ENCODE measurements around the gene BICDL2. TPM values are rescaled to one million over a fixed set of nuclear protein-coding genes. Genes with fewer than 3 reads are reported as not detected.

The BICDL2 gene
- total and polyA plus RNA-seq, 2 of the 8 experiments (the other 6 are each of a cell fraction or from before 2014, with no cell fraction given), result 7.3 to 15.9 TPM

DNA sequence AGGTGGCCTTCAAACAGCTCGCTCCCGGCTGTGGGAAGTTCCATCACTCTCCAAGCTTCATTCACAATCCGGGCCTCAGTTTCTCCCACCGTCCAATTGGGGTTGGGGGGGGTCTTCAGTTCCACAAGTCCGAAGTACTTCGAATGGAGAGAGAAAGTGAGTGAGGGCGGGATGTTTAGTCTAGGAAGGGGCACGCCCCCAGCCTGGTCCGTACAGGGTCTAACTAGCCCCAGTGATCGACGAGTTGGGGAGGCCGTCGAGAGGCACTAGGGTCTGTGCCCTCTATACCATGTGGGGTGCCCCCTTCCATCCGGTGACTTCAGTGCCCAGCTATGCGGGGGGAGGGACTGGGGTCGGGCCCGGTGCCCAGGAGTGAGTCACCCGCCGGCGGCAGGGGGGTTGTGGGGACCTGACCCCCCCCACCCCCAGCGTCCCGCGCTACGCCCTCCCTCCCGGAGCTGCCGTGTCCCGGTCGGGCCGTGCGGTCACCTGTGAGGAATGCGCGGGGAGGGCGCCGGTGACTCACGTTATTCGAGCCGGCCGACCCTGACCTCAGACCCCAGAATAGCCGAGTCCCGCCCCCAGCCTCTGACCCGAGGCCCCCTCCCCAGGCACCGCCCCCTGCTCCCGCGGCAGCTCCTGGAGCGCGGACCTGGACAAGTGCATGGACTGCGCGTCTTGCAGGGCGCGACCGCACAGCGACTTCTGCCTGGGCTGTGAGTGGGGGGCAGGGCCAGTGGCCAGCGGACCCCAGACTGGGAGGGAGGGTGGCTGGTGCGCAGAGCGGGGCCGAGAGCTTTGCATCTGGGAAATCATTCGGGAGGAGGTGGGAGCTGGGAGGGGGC lies 15.9 kb downstream of the BICDL2 start (continued):
- TF ChIP-seq KDM4A (IDR thresholded peaks at IDR 0.05; ENCODE audit: low read depth, low read length, severe bottlenecking) (no peak), TCF12 (IDR thresholded peaks at IDR 0.05; ENCODE audit: low read depth, low read length) (no peak), NRF1 (IDR thresholded peaks at IDR 0.05; ENCODE audit: low read depth, low read length) (no peak), BCL11A (IDR thresholded peaks at IDR 0.05; ENCODE audit: low read depth in 2 of 2, low read length in 2 of 2) (no peak), POLR2AphosphoS5 (IDR thresholded peaks at IDR 0.05; ENCODE audit: low read depth, low read length) (no peak; the same call in none of the 2 replicates), BRCA1 (IDR thresholded peaks at IDR 0.05; ENCODE audit: low read depth, low read length) (no peak), JUN (IDR thresholded peaks at IDR 0.05; ENCODE audit: low read depth, low read length) (peak; percentile 87), TBP (IDR thresholded peaks at IDR 0.05; ENCODE audit: low read depth, low read length) (peak; percentile 5; the same call in 1 of the 2 replicates), POU5F1 (IDR thresholded peaks at IDR 0.05; ENCODE audit: low read depth, low read length) (no peak), RNF2 (IDR thresholded peaks at IDR 0.05; ENCODE audit: borderline replicate concordance, low read depth, low read length, missing control alignments, poor library complexity, severe bottlenecking) (no peak), TAF1 (IDR thresholded peaks at IDR 0.05; ENCODE audit: low read depth, low read length) (0 out of 2 replicates have a peak, but pooled peaks have one; percentile 68), SAP30 (IDR thresholded peaks at IDR 0.05; ENCODE audit: insufficient read depth, insufficient replicate concordance, low read length) (peak; percentile 52), CBX8 (IDR thresholded peaks at IDR 0.05; ENCODE audit: borderline replicate concordance, low read depth, low read length) (no peak)
- TF ChIP-seq, protein P1, sequence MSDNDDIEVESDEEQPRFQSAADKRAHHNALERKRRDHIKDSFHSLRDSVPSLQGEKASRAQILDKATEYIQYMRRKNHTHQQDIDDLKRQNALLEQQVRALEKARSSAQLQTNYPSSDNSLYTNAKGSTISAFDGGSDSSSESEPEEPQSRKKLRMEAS (IDR thresholded peaks at IDR 0.05), result peak; percentile 35; the same call in 1 of the 2 replicates
- TF ChIP-seq, protein P2, sequence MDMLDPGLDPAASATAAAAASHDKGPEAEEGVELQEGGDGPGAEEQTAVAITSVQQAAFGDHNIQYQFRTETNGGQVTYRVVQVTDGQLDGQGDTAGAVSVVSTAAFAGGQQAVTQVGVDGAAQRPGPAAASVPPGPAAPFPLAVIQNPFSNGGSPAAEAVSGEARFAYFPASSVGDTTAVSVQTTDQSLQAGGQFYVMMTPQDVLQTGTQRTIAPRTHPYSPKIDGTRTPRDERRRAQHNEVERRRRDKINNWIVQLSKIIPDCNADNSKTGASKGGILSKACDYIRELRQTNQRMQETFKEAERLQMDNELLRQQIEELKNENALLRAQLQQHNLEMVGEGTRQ (IDR thresholded peaks at IDR 0.05; ENCODE audit: low read length), result no peak; the same call in 1 of the 2 replicates
- TF ChIP-seq, protein P3, sequence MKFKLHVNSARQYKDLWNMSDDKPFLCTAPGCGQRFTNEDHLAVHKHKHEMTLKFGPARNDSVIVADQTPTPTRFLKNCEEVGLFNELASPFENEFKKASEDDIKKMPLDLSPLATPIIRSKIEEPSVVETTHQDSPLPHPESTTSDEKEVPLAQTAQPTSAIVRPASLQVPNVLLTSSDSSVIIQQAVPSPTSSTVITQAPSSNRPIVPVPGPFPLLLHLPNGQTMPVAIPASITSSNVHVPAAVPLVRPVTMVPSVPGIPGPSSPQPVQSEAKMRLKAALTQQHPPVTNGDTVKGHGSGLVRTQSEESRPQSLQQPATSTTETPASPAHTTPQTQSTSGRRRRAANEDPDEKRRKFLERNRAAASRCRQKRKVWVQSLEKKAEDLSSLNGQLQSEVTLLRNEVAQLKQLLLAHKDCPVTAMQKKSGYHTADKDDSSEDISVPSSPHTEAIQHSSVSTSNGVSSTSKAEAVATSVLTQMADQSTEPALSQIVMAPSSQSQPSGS (IDR thresholded peaks at IDR 0.05; ENCODE audit: low read length), result 0 out of 2 replicates have a peak, but pooled peaks have one; percentile 56
- TF ChIP-seq, protein P4, sequence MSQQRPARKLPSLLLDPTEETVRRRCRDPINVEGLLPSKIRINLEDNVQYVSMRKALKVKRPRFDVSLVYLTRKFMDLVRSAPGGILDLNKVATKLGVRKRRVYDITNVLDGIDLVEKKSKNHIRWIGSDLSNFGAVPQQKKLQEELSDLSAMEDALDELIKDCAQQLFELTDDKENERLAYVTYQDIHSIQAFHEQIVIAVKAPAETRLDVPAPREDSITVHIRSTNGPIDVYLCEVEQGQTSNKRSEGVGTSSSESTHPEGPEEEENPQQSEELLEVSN (IDR thresholded peaks at IDR 0.05), result 0 out of 2 replicates have a peak, but pooled peaks have one; percentile 21

Measured in H1 (cell line).